ENCODE measurements around the gene PYROXD2.

PYROXD2 gene

DNA sequence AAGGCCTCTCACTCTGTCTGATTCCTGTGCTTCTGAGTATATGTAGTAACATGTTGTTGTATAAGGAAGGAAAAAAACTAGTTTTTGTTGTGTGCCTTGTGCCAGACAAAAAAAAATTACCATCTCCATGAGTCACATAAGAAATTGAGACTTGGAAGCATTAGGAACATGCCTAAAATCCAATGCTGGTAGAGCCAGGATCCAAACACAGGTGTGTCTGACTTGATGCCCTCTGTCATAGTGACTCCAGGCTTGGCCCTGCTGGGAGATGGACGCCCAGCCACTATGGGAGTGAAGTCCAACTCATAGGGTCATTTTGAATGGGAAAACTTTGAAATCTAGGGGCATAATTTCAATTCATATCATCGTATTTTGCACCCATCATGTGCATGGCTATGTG lies 38.0 kb downstream of the PYROXD2 start:
- no peak overlapping the region for H3K9ac ChIP-seq (ENCODE audit: low read length)
- no peaks in the 10 kb centered on the region for H4K20me1 ChIP-seq (ENCODE audit: insufficient read depth, low read length)
- H3K27me3 ChIP-seq (replicated peaks; ENCODE audit: insufficient read depth, low read length): peaks cover 6% of the 10 kb centered on the region; the same call in 1 of the 2 replicates
- no peaks in the 10 kb centered on the region for H3K79me2 ChIP-seq (ENCODE audit: low read length)
- DNase-seq: no peak
- no peak overlapping the region for H3K4me2 ChIP-seq (ENCODE audit: low read depth, low read length)
- no peak overlapping the region for H3K27ac ChIP-seq (ENCODE audit: low read length)
- H3F3A ChIP-seq (ENCODE audit: insufficient read depth, low read length): no peaks in the 10 kb centered on the region
- H3K9me2 ChIP-seq (replicated peaks; ENCODE audit: insufficient read depth, low read length): no peaks in the 10 kb centered on the region
- TF ChIP-seq EZH2phosphoT487 (IDR thresholded peaks at IDR 0.05; ENCODE audit: low read length) (no peak), EZH2 (optimal IDR thresholded peaks at IDR 0.05; ENCODE audit: low read depth, low read length) (no peak)
- TF ChIP-seq, protein P1, sequence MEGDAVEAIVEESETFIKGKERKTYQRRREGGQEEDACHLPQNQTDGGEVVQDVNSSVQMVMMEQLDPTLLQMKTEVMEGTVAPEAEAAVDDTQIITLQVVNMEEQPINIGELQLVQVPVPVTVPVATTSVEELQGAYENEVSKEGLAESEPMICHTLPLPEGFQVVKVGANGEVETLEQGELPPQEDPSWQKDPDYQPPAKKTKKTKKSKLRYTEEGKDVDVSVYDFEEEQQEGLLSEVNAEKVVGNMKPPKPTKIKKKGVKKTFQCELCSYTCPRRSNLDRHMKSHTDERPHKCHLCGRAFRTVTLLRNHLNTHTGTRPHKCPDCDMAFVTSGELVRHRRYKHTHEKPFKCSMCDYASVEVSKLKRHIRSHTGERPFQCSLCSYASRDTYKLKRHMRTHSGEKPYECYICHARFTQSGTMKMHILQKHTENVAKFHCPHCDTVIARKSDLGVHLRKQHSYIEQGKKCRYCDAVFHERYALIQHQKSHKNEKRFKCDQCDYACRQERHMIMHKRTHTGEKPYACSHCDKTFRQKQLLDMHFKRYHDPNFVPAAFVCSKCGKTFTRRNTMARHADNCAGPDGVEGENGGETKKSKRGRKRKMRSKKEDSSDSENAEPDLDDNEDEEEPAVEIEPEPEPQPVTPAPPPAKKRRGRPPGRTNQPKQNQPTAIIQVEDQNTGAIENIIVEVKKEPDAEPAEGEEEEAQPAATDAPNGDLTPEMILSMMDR (IDR thresholded peaks at IDR 0.05; ENCODE audit: low read length): no peak
- H2AFZ ChIP-seq (ENCODE audit: low read length): no peak overlapping the region
- H3K4me1 ChIP-seq (ENCODE audit: low read length): no peaks in the 10 kb centered on the region
- no peaks in the 10 kb centered on the region for H3K36me3 ChIP-seq (replicated peaks; ENCODE audit: insufficient read depth, low read length)
- H3K4me3 ChIP-seq (ENCODE audit: low read length): no peak overlapping the region
- no peaks in the 10 kb centered on the region for H3K9me3 ChIP-seq (replicated peaks; ENCODE audit: insufficient read depth, low read length)

DNA sequence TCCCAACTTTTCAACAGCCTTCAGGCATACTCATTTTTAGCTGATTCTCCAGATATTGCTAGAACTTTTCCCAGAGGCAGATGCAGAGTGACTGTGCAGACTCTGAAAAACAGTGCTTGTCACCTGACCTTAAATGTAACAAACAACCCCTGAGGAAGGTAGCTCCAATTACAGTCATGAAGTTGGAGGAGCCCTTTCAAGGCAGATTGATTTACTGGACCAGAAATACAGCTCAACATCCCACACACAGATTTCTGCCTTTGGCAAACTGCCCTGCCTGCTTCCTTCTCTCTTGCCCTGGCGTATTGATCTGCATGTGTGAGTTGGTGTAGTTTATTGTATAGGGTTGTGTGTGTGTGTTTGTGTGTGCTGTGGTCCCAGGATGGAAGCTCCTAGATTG lies 38.5 kb downstream of the PYROXD2 start:
- TF ChIP-seq EZH2phosphoT487 (IDR thresholded peaks at IDR 0.05; ENCODE audit: low read length): no peak
- no peak for TF ChIP-seq EZH2 (optimal IDR thresholded peaks at IDR 0.05; ENCODE audit: low read depth, low read length)
- TF ChIP-seq, protein P1 (IDR thresholded peaks at IDR 0.05; ENCODE audit: low read length): no peak
- Histone ChIP-seq H3K9ac (ENCODE audit: low read length) (no peak overlapping the region), H3K27me3 (replicated peaks; ENCODE audit: insufficient read depth, low read length) (peaks cover 6% of the 10 kb centered on the region; the same call in 1 of the 2 replicates), H4K20me1 (ENCODE audit: insufficient read depth, low read length) (no peaks in the 10 kb centered on the region), H3K9me2 (replicated peaks; ENCODE audit: insufficient read depth, low read length) (no peaks in the 10 kb centered on the region), H3K4me1 (ENCODE audit: low read length) (no peaks in the 10 kb centered on the region), H2AFZ (ENCODE audit: low read length) (no peak overlapping the region), H3F3A (ENCODE audit: insufficient read depth, low read length) (no peaks in the 10 kb centered on the region), H3K9me3 (replicated peaks; ENCODE audit: insufficient read depth, low read length) (no peaks in the 10 kb centered on the region), H3K27ac (ENCODE audit: low read length) (no peak overlapping the region), H3K4me3 (ENCODE audit: low read length) (no peak overlapping the region), H3K36me3 (replicated peaks; ENCODE audit: insufficient read depth, low read length) (no peaks in the 10 kb centered on the region), H3K79me2 (ENCODE audit: low read length) (no peaks in the 10 kb centered on the region), H3K4me2 (ENCODE audit: low read depth, low read length) (no peak overlapping the region)
- DNase-seq: no peak

- Histone ChIP-seq H3K4me2 (ENCODE audit: low read depth, low read length) (no peak overlapping the region), H3K27ac (ENCODE audit: low read length) (no peak overlapping the region), H4K20me1 (ENCODE audit: insufficient read depth, low read length) (no peaks in the 10 kb centered on the region), H3K9ac (ENCODE audit: low read length) (no peak overlapping the region), H3F3A (ENCODE audit: insufficient read depth, low read length) (no peaks in the 10 kb centered on the region), H2AFZ (ENCODE audit: low read length) (no peak overlapping the region), H3K79me2 (ENCODE audit: low read length) (no peaks in the 10 kb centered on the region), H3K27me3 (replicated peaks; ENCODE audit: insufficient read depth, low read length) (peaks cover 6% of the 10 kb centered on the region; the same call in 1 of the 2 replicates), H3K9me3 (replicated peaks; ENCODE audit: insufficient read depth, low read length) (no peaks in the 10 kb centered on the region), H3K9me2 (replicated peaks; ENCODE audit: insufficient read depth, low read length) (no peaks in the 10 kb centered on the region), H3K4me1 (ENCODE audit: low read length) (no peaks in the 10 kb centered on the region), H3K4me3 (ENCODE audit: low read length) (no peak overlapping the region), H3K36me3 (replicated peaks; ENCODE audit: insufficient read depth, low read length) (no peaks in the 10 kb centered on the region)
- TF ChIP-seq, protein P1 (IDR thresholded peaks at IDR 0.05; ENCODE audit: low read length): no peak
- TF ChIP-seq EZH2 (optimal IDR thresholded peaks at IDR 0.05; ENCODE audit: low read depth, low read length): no peak
- no peak for TF ChIP-seq EZH2phosphoT487 (IDR thresholded peaks at IDR 0.05; ENCODE audit: low read length)
- DNase-seq: no peak
Measured at GRCh38 chr10:98374217-98374985, 40.6 kb downstream of the PYROXD2 start.

Data from MM.1S (cell line).